ACHN (cell line): ENCODE results near the gene ZBED4.
"Not testable (repeated sequence)": the region's sequence is repeated elsewhere in the genome, so short reads cannot be mapped to it uniquely, and the experiment has no call there.

Experiments used
- DNase-seq: peaks from one replicate; pipeline ENCODE4 v3.0.0-alpha.2; 2015
- in situ Hi-C: cut with HindIII; loops from 2 replicates; pipeline ENCODE4 v1.10.0; 2017; ENCODE audit warnings: low sequenced_read_pairs, low pct_ligation_motif_present, low pct_unique_long_range_greater_than_20kb

The ZBED4 gene, protein sequence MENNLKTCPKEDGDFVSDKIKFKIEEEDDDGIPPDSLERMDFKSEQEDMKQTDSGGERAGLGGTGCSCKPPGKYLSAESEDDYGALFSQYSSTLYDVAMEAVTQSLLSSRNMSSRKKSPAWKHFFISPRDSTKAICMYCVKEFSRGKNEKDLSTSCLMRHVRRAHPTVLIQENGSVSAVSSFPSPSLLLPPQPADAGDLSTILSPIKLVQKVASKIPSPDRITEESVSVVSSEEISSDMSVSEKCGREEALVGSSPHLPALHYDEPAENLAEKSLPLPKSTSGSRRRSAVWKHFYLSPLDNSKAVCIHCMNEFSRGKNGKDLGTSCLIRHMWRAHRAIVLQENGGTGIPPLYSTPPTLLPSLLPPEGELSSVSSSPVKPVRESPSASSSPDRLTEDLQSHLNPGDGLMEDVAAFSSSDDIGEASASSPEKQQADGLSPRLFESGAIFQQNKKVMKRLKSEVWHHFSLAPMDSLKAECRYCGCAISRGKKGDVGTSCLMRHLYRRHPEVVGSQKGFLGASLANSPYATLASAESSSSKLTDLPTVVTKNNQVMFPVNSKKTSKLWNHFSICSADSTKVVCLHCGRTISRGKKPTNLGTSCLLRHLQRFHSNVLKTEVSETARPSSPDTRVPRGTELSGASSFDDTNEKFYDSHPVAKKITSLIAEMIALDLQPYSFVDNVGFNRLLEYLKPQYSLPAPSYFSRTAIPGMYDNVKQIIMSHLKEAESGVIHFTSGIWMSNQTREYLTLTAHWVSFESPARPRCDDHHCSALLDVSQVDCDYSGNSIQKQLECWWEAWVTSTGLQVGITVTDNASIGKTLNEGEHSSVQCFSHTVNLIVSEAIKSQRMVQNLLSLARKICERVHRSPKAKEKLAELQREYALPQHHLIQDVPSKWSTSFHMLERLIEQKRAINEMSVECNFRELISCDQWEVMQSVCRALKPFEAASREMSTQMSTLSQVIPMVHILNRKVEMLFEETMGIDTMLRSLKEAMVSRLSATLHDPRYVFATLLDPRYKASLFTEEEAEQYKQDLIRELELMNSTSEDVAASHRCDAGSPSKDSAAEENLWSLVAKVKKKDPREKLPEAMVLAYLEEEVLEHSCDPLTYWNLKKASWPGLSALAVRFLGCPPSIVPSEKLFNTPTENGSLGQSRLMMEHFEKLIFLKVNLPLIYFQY

DNA sequence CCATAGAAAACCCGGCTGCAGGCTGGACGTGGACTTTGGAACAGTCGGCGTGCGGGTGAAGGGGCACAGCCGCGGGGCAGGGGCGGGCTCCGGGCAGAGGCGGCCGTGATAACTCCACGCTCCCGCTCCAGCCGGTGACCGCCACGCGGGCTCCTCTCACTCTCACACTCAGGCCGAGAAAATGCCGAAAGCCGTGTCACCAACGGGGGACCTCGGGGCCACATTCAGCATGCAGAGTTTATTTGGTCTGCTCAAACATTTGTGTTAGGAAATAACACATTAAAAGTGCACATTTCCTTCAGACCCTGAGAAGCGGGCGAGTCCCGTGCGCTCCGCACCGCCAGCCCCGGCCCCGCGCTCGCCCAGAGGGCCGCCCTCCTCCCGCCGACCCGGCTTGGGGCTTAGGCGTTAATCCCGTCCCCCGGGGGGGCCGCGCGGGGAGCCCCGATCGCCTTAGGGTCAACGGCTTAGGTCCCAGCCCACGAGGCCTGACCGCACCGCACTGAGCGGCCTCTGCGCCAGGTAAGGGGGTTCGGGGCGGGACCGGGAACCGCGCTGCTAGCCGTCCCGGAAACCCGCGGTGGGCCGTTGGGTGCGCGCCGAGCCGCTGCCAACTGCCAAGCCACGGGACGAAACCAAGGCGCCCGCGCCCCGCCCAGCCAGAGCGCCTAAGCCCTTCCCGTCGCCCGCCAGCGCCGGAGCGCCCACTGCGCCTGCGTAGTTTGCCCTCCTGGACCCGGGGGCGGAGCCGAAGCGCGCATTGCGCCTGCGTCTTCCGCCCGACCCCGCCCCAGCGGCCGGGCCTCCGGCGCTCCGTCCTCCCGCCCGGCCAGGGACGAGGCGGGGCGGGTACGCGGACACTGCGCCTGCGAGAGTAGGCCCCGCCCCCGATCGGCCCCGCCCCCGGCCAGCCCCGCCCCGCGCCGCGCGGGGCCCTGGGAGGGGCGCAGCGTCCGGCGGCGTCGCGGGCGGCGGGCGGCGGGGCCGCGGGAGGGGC lies at the start of gene ZBED4:
Gene ZBED4 (plus strand): TSS at position 947 of the 997 bp plus-strand sequence. CDS start 29,819 bp downstream, outside the sequence.
- in situ Hi-C loops: no loop called here
- peak; percentile 94 for DNase-seq

DNA sequence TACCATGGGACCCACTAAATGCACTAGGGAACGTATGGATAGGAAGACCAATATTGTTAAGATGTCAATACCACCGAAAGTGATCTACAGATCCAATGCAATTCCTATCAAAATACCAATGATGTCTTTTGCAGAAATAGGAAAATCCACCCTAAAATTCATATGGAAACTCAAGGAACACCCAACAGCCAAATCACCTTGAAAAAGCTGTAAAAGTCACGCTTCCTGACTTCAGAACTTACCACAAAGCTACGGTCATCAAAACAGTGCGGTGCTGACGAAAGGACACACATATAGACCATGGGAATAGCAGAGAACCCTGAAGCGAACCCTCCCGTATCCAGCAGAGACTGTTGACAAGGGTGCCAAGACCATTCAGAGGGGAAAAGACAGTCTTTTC lies 46.5 kb upstream of the ZBED4 start:
- DNase-seq: no peak
- in situ Hi-C loops: no loop called here

DNA sequence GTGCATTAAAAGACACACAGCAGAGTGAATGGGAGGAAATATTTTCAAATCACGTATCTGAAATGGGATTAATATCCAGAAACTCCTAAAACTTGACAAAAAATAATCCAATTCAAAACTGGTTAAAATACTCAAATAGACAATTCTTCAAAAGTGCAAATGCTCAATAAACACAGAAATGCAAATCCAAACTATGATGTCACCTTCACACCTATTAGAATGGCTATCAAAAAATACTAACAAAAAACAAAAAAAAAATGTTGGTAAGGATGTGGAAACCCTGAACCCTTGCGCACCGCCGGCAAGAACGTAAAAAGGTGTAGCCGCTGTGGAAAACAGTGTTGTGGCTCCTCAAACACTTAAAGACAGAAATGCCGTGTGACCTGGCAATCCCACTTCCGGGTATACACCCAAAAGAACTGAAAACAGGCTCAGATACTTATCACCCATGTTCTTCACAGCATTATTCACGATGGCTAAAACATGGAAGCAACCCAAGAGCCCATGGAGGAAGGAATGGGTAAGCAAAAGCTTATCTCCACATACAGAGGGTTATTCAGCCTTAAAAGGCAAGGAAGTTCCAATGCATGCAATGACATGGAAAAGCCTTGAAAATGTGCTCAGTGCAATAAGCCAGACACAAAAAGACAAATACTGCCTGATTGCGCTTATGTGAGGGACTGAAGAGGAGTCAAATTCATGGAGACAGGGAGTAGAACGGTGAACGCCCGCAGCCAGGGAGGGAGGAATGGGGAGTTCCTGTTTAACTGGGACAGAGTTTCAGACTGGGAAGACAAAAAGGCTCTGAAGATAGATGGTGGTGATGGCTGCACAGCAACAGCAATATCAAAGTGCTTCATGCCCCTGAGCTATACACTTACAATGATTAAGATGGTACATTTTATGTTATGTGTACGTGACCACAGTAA lies 45.6 kb upstream of the ZBED4 start:
- in situ Hi-C loops: no loop called here
- DNase-seq: no peak

DNA sequence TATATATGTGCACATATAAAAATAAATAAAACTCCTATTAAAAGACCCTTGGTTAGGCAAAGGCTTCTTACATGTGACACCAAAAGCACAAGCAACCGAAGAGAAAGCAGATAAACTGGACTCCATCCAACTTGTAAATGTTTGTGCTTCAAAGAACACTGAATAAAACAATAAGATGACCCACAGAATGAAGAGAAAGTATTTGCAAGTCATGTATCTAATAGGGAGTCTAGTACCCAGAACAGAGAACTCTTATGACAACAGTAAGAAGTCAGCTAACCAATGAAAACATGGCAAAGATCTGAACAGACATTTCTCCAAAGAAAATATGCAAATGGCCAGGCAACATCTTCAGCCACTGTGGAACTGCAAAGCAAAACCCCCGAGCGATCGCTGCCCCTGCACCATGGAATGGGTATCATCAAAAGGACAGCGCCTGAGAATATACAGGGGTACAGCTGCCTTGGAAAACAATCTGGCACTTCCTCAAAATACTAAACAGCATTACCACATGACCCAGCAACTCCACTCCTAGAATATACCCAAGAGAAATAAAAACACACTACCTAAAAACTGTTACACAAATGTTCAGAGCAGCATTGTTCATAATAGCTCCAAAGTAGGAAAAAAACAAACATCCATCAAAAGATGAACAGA lies 43.2 kb upstream of the ZBED4 start:
- no peak for DNase-seq
- in situ Hi-C loops: no loop called here

DNA sequence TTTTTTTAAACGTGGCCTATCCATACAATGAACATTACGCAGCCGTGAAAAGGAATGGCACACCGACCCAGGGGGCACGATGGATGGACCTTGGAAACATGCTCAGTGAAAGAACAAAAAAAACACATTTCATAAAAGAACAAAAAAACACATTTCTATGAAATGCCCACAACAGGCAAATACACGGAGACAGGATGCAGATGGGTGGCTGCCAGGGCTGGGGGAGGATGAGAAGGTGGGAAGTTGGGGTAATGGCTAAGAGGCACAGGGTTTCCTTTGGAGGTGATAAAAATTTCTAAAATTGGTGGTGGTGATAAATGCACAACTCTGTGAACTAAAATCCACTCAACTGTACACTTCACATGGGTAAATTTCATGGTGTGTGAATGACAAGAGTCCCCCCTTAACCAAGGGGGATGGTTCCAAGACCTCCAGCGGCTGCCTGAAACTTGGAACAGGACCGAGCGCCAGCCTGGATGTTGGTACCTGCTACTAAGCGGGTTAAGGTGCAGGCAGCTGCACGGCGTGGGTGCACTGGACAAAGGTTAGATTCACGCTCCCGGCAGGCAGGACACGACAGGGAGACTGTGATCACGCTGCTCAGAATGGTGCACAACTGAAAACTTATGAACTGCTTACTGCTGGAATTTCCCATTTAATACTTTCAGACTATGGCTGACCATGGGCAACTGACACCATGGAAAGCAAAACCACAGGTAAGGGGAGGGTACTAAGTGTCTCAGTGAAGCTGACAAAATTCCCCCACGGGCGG lies 42.4 kb upstream of the ZBED4 start:
- in situ Hi-C loops: no loop called here
- DNase-seq: no peak

DNA sequence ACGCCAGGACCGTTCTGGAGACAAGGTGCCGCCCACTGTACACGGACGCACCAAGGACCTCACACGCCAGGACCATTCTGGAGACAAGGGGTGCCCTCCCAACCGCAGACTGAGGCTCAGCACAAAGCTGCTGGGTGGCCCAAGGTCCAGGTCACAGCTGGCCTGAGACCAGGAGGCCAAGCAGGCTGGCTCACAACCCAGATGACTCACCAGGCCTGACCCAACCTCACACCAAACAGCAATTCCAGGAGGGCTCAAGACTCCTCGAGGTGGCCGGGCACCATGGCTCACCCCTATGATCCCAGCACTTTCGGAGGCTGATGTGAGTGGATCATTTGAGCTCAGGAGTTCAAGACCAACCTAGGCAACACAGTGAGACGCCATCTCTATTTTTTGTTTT lies 40.8 kb upstream of the ZBED4 start:
- no peak for DNase-seq
- in situ Hi-C loops: no loop called here

DNA sequence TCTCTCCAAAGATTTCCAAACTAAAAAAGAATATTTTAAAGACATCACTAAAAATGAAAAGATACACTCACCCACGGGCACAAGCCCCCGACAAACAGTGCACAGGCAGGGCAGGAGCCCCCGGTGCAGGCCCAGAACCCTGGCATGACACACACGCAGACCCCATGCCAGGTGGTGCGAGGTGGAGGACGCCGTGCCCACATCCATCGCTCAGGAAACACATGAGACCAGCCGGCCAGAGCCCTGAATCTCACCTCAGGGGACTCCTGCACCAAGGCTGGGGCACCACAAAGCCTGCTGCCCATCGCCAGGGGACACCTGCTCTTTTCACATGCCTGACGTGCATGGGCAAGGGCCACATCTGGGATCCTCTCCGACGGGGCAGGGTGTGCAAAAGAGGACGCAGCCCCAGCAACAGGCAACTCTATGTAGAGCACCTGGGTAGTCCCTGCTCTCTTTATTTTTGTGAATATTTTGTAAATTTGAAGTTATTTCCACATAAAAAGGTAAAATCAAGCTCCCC lies 39.4 kb upstream of the ZBED4 start:
- in situ Hi-C loops: no loop called here
- DNase-seq: no peak

DNA sequence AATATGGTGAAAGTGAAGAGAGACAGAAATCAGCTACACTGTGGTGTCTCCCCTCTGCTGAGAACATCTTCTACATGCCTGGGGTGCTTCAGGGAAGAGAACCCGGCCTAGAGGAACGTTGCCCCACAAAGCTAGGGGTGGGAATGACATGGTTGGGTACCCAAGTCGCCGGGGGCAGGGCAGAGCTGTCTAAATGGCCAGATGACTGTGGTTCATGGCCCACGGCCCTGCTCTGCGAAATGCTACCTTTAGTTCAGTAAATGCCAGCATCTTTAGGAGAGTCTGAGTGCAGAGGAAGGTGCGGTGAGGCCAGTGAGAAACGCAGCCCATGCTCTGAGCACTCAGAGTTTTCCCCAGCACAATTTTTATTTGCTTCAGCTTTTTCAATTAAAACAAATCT lies 38.8 kb upstream of the ZBED4 start:
- in situ Hi-C loops: no loop called here

DNA sequence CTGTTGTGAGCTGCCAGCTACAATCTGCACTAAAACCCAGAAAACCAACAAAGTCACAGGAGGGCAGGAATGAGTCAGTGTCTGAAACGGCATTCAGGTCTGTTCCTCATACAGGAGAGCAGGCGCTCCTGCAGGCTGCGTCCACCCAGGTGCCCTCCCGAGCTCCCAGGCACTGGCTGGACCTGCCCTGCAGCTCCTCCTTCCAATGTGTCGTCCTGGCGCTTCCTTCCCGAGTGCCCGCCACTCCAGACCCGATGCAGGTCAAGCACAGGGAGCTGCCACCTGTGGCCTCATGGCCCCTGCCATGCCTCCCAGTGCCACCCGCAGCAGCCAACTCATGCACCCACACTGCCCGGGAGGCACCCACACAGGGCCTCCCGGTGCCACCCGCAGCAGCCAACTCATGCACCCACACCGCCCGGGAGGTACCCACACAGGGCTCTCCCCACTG lies 38.0 kb upstream of the ZBED4 start:
- in situ Hi-C loops: no loop called here

More for the DNA sequence above, 38.8 kb upstream of the ZBED4 start:
- no peak for DNase-seq

DNA sequence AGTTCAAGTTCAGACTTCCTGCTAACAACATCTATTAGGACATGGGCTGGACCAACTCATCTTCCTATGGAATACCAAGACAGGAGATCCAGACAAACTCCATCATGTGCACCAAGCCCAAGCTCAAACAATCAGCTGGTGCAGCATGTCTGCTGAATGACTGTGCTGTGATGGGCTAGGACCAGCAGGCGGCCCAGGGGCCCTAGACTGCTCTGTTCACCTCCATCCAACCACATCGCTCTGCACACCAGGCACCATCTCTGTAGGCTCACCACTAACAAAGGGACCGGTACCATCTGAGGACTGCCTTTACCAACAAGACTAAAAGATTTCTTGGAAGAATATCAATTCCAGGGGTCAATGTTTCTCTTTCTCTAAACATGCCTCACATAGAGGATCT lies 36.3 kb upstream of the ZBED4 start:
- in situ Hi-C loops: no loop called here
- no peak for DNase-seq

More for the DNA sequence above, 38.0 kb upstream of the ZBED4 start:
- DNase-seq: peak; percentile 48

DNA sequence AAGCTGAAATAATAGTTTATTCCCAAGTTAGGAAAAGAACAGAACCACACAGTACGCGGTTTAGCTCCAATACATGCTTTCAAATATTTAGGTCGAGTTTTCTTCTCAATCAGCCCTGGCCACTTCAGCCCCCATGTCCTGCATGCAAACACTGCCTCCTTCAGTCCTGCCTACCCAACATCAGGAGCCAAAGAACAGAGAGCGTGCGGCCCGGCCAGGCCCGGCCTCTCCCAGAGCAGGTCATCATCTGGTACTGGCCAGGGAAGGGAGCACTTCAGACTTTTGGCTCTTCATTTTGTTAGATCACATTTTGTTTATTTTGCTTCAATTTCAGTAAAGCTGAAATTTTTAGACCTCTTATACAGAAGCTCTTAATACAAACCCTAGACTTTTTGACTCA lies 32.7 kb upstream of the ZBED4 start:
- no peak for DNase-seq
- in situ Hi-C loops: no loop called here

DNA sequence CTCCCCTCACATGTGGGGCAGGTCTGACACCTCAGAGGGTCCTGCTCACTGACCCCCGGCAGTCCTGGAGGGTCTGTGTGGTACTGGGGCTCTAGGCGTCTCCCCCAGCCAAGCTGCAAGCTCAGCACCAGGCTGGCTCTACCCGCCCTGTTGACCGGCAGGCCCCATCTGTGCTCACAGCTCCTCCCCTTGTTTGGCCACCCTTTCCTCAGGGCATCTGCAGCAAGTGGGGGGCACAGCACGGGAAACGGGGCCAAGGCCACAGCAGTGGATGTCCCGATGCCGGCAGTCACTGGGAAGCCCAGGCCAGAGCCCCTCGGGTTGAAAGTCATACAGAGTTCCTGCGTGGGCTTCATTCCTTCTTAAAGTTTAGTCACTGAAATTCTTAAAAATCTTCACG lies 31.9 kb upstream of the ZBED4 start:
- DNase-seq, in situ Hi-C loops: not testable (repeated sequence)

DNA sequence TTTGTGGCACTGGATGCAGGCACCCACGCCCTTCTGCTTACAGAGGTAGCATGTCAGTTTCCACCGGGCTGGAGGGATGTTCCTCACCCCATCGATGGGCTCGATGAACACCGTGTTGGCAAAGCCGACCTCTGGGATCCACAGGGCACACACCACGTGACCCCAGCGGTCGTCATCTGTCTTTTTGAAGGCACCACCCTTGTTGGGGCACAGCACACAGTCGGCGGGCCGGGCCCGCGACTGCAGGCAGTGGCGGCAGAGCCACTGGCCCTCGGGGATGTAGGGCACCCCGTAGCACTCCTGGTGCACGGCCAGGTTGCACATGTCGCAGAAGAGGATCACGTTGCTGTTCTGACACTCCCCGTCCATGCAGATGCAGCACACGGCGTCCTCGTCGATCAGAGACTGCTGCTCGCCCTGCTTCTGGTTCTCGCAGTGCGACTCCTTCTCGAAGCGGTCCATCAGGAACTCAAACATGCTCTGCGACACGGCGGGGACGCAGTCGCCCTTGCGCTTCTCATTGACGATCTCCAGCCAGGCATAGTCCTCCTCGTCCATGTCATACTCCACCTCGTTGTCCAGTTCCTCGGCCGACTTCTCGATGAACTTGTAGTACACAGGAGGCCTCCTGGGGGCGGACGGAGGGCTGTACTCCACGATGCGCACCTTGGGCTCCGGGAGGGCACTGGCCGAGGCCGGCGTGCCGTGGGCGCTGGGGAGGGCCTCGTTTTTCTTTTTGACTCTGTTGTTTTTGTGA lies 30.2 kb upstream of the ZBED4 start:
- DNase-seq: no peak
- in situ Hi-C loops: no loop called here

DNA sequence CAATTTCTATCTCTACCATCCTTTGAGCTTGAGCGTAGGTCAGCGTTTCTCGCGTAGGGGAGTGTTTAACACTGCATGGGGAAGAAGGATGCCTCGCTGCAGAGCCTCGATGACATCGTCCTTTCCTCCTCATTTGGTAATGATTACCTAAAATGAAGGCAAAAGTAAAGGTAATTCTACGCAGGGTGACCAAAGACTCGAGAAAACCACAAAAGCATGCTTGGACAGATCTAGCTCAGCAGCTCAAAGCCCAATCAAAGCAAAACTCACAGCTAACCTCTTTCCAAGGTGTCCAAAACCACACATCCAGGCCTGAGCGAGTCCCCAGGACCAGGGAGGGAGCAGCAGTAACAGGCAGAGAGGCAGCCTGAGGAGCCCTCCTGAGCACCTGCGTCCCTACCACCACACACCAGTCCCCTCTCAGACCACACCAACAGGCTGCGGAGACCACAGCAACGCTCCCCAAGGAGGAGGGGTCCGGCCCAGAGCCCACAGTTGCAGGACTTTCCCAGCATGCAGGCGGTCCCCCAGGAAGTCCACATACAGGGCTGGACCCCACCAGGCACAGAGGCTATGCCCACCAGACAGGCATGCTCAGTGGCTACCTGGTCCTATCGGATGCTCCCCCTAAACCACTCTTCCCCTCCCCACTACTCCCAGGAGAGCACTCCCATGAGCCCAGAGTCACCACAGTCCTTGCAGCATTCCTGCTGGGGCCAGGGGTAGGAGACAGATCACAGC lies 29.3 kb upstream of the ZBED4 start:
- in situ Hi-C loops: no loop called here
- DNase-seq: peak; percentile 41
